GM23338 (cell line): ENCODE results near the gene MEGF9. TPM values are rescaled to one million over a fixed set of nuclear protein-coding genes. Genes with fewer than 3 reads are reported as not detected.

Experiments
- ATAC-seq: fragments of 200-7000 bp; cut with Tn5 transposase; 3 replicates; pipeline ENCODE4 v1.9.1; 2020
- DNase-seq: peaks from one replicate; pipeline ENCODE4 v3.0.0-alpha.2; 2015; ENCODE audit warnings: low spot score
- H2AFZ ChIP-seq: fragments of 200-600 bp; sonication (generic); 2 replicates; pipeline ENCODE4 v1.8.0; 2016; ENCODE audit warnings: antibody characterized with exemption, mild to moderate bottlenecking, moderate library complexity
- H3F3A ChIP-seq: fragments of 200-600 bp; sonication (generic); replicated peaks from 2 replicates; pipeline ENCODE4 v1.8.0; 2017; ENCODE audit warnings: antibody characterized with exemption, mixed run types, low read depth
- H3K27ac ChIP-seq: fragments of 200-600 bp; sonication (generic); 2 replicates; pipeline ENCODE4 v1.6.1; 2016; ENCODE audit warnings: low read depth
- H3K27me3 ChIP-seq: fragments of 200-600 bp; sonication (generic); 2 replicates; pipeline ENCODE4 v1.8.0; 2016; ENCODE audit warnings: mild to moderate bottlenecking, mixed run types, moderate library complexity; ENCODE audit not compliant: insufficient read depth
- H3K36me3 ChIP-seq: fragments of 200-600 bp; sonication (generic); 2 replicates; pipeline ENCODE4 v1.8.0; 2016; ENCODE audit warnings: mild to moderate bottlenecking; ENCODE audit not compliant: insufficient read depth
- H3K4me1 ChIP-seq: fragments of 200-600 bp; sonication (generic); 2 replicates; pipeline ENCODE4 v1.8.0; 2016; ENCODE audit warnings: mild to moderate bottlenecking, moderate library complexity; ENCODE audit not compliant: insufficient read depth
- H3K4me2 ChIP-seq: fragments of 200-600 bp; sonication (generic); 2 replicates; pipeline ENCODE4 v1.7.1; 2017; ENCODE audit warnings: mixed run types
- H3K4me3 ChIP-seq: fragments of 200-600 bp; sonication (generic); 2 replicates; pipeline ENCODE4 v1.6.1; 2016; ENCODE audit warnings: mixed run types
- H3K79me2 ChIP-seq: fragments of 200-600 bp; sonication (generic); replicated peaks from 2 replicates; pipeline ENCODE4 v1.8.0; 2017; ENCODE audit warnings: mild to moderate bottlenecking; ENCODE audit not compliant: insufficient read depth
- H3K9me2 ChIP-seq: fragments of 200-600 bp; sonication (generic); 2 replicates; pipeline ENCODE4 v1.8.0; 2017; ENCODE audit not compliant: insufficient read depth
- H4K20me1 ChIP-seq: fragments of 200-600 bp; sonication (generic); replicated peaks from 2 replicates; pipeline ENCODE4 v1.8.0; 2017; ENCODE audit warnings: mild to moderate bottlenecking; ENCODE audit not compliant: insufficient read depth
- H3K27ac Mint-ChIP-seq: 2 replicates; pipeline ENCODE4 v1.8.0; 2020; ENCODE audit warnings: inconsistent platforms, mild to moderate bottlenecking, moderate library complexity, mixed read lengths
- H3K27me3 Mint-ChIP-seq: 3 replicates; pipeline ENCODE4 v1.8.0; 2022; ENCODE audit warnings: low read depth, mild to moderate bottlenecking, moderate library complexity, mixed read lengths, inconsistent platforms; ENCODE audit not compliant: insufficient read depth, poor library complexity
- H3K36me3 Mint-ChIP-seq: 3 replicates; pipeline ENCODE4 v1.8.0; 2021; ENCODE audit warnings: low read depth, mild to moderate bottlenecking, inconsistent platforms, moderate library complexity, mixed read lengths
- H3K4me1 Mint-ChIP-seq: 3 replicates; pipeline ENCODE4 v1.8.0; 2020; ENCODE audit warnings: mild to moderate bottlenecking, inconsistent platforms, mixed read lengths
- H3K4me3 Mint-ChIP-seq: 3 replicates; pipeline ENCODE4 v1.8.0; 2021; ENCODE audit warnings: moderate library complexity, mild to moderate bottlenecking, inconsistent platforms, mixed read lengths
- H3K9me3 Mint-ChIP-seq: 3 replicates; pipeline ENCODE4 v1.8.0; 2020; ENCODE audit warnings: moderate library complexity, mild to moderate bottlenecking, inconsistent platforms, mixed read lengths
- CREB1 ChIP-seq: fragments of 250-450 bp; sonication (Bioruptor Pico); IDR thresholded peaks from 2 replicates; pipeline ENCODE4 v1.5.0; 2020; ENCODE audit warnings: low read depth, mild to moderate bottlenecking, moderate library complexity
- EZH2 ChIP-seq: fragments of 200-600 bp; sonication (generic); IDR thresholded peaks from one replicate; pipeline ENCODE4 v1.8.0; 2017; ENCODE audit warnings: antibody characterized with exemption, mild to moderate bottlenecking, low read depth; ENCODE audit not compliant: unreplicated experiment
- EZH2phosphoT487 ChIP-seq: fragments of 200-600 bp; sonication (generic); IDR thresholded peaks from one replicate; pipeline ENCODE4 v1.8.1; 2018; ENCODE audit warnings: antibody characterized with exemption; ENCODE audit not compliant: unreplicated experiment
- JUNB ChIP-seq: IDR thresholded peaks from one replicate; pipeline ENCODE4 v1.6.1; 2016; ENCODE audit warnings: antibody characterized with exemption; ENCODE audit not compliant: unreplicated experiment
- NANOG ChIP-seq: IDR thresholded peaks from 2 replicates; pipeline ENCODE4 v1.6.1; 2016; ENCODE audit warnings: antibody characterized with exemption, borderline replicate concordance
- POLR2AphosphoS5 ChIP-seq: IDR thresholded peaks from 2 replicates; pipeline ENCODE4 v1.6.1; 2016; ENCODE audit warnings: antibody characterized with exemption, low read depth
- STAT1 ChIP-seq: IDR thresholded peaks from one replicate; pipeline ENCODE4 v1.6.1; 2016; ENCODE audit warnings: antibody characterized with exemption; ENCODE audit not compliant: unreplicated experiment
- ZNF114 ChIP-seq: fragments of 250-450 bp; sonication (Bioruptor Pico); IDR thresholded peaks from 2 replicates; pipeline ENCODE4 v1.5.0; 2020; ENCODE audit warnings: mild to moderate bottlenecking, moderate library complexity
- ZNF331 ChIP-seq: fragments of 250-450 bp; sonication (Bioruptor Pico); IDR thresholded peaks from 2 replicates; pipeline ENCODE4 v1.5.0; 2020; ENCODE audit warnings: low read depth, mild to moderate bottlenecking, moderate library complexity
- polyA plus RNA-seq: library from polyadenylated mRNA; unstranded; fragments of >200 nt; fragmentation: Nextera tagmentation; extraction: Ambion mirVana; gene quantifications from 2 replicates; pipeline ENCODE4 v1.2.1, GENCODE V29; 2016
- total RNA-seq: library from RNA; depleted of rRNA; stranded (reverse); fragments of >200 nt; shearing (Covaris generic); gene quantifications from 2 replicates; pipeline ENCODE4 v1.2.3, GENCODE V29; 2014
- TF ChIP-seq, protein P1 (sequence below): IDR thresholded peaks from 2 replicates; pipeline ENCODE4 v1.6.1; 2016; ENCODE audit warnings: antibody characterized with exemption
- TF ChIP-seq, protein P2 (sequence below): fragments of 250-450 bp; sonication (Bioruptor Pico); IDR thresholded peaks from 2 replicates; pipeline ENCODE4 v1.5.0; 2020; ENCODE audit warnings: mild to moderate bottlenecking, moderate library complexity
- TF ChIP-seq, protein P3 (sequence below): IDR thresholded peaks from one replicate; pipeline ENCODE4 v1.6.1; 2018; ENCODE audit warnings: antibody characterized with exemption; ENCODE audit not compliant: unreplicated experiment
- TF ChIP-seq, protein P4 (sequence below), 2 experiments: fragments of 200-600 bp in 1 of 2; sonication (generic) in 1 of 2; conservative IDR thresholded peaks; 2 replicates each; pipeline versions ENCODE4 v1.5.1 to v1.6.1; 2016 to 2017; ENCODE audit warnings: antibody characterized with exemption in 2 of 2, low read depth in 2 of 2, mild to moderate bottlenecking in 2 of 2, moderate library complexity in 1 of 2

Gene MEGF9
- total and polyA plus RNA-seq, 2 experiments from 2014 or later: 0.87 to 1.6 TPM

DNA sequence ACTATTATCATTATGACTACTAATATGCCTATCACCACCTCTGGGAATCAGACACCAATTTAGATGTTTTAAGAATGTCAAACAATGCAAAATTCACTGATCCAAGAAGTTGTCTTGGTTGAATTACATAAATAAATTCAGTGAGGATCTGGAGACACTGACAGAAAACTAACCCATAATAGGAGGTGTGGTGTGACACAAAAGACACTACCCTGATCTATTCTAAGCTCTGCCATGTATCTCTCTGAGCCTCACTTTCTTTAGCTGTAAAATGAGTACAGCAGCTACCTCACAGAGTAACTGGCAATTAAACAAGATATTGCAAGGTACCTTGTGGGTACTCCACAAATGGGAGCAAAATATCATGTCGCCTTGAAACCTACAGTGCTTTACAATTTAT, 141.8 kb downstream of the MEGF9 start:
- Mint-ChIP-seq H3K27ac (no peak overlapping the region), H3K9me3 (no peaks in the 10 kb centered on the region), H3K27me3 (no peaks in the 10 kb centered on the region), H3K36me3 (peaks cover 40% of the 10 kb centered on the region), H3K4me3 (no peak overlapping the region), H3K4me1 (no peaks in the 10 kb centered on the region)
- no peak overlapping the region for H3K4me2 ChIP-seq
- no peaks in the 10 kb centered on the region for H3K27me3 ChIP-seq
- H2AFZ ChIP-seq: no peak overlapping the region
- H3K36me3 ChIP-seq: peaks cover 38% of the 10 kb centered on the region; the same call in 1 of the 2 replicates
- TF ChIP-seq, protein P1, sequence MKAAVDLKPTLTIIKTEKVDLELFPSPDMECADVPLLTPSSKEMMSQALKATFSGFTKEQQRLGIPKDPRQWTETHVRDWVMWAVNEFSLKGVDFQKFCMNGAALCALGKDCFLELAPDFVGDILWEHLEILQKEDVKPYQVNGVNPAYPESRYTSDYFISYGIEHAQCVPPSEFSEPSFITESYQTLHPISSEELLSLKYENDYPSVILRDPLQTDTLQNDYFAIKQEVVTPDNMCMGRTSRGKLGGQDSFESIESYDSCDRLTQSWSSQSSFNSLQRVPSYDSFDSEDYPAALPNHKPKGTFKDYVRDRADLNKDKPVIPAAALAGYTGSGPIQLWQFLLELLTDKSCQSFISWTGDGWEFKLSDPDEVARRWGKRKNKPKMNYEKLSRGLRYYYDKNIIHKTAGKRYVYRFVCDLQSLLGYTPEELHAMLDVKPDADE: no peak
- TF ChIP-seq, protein P2, sequence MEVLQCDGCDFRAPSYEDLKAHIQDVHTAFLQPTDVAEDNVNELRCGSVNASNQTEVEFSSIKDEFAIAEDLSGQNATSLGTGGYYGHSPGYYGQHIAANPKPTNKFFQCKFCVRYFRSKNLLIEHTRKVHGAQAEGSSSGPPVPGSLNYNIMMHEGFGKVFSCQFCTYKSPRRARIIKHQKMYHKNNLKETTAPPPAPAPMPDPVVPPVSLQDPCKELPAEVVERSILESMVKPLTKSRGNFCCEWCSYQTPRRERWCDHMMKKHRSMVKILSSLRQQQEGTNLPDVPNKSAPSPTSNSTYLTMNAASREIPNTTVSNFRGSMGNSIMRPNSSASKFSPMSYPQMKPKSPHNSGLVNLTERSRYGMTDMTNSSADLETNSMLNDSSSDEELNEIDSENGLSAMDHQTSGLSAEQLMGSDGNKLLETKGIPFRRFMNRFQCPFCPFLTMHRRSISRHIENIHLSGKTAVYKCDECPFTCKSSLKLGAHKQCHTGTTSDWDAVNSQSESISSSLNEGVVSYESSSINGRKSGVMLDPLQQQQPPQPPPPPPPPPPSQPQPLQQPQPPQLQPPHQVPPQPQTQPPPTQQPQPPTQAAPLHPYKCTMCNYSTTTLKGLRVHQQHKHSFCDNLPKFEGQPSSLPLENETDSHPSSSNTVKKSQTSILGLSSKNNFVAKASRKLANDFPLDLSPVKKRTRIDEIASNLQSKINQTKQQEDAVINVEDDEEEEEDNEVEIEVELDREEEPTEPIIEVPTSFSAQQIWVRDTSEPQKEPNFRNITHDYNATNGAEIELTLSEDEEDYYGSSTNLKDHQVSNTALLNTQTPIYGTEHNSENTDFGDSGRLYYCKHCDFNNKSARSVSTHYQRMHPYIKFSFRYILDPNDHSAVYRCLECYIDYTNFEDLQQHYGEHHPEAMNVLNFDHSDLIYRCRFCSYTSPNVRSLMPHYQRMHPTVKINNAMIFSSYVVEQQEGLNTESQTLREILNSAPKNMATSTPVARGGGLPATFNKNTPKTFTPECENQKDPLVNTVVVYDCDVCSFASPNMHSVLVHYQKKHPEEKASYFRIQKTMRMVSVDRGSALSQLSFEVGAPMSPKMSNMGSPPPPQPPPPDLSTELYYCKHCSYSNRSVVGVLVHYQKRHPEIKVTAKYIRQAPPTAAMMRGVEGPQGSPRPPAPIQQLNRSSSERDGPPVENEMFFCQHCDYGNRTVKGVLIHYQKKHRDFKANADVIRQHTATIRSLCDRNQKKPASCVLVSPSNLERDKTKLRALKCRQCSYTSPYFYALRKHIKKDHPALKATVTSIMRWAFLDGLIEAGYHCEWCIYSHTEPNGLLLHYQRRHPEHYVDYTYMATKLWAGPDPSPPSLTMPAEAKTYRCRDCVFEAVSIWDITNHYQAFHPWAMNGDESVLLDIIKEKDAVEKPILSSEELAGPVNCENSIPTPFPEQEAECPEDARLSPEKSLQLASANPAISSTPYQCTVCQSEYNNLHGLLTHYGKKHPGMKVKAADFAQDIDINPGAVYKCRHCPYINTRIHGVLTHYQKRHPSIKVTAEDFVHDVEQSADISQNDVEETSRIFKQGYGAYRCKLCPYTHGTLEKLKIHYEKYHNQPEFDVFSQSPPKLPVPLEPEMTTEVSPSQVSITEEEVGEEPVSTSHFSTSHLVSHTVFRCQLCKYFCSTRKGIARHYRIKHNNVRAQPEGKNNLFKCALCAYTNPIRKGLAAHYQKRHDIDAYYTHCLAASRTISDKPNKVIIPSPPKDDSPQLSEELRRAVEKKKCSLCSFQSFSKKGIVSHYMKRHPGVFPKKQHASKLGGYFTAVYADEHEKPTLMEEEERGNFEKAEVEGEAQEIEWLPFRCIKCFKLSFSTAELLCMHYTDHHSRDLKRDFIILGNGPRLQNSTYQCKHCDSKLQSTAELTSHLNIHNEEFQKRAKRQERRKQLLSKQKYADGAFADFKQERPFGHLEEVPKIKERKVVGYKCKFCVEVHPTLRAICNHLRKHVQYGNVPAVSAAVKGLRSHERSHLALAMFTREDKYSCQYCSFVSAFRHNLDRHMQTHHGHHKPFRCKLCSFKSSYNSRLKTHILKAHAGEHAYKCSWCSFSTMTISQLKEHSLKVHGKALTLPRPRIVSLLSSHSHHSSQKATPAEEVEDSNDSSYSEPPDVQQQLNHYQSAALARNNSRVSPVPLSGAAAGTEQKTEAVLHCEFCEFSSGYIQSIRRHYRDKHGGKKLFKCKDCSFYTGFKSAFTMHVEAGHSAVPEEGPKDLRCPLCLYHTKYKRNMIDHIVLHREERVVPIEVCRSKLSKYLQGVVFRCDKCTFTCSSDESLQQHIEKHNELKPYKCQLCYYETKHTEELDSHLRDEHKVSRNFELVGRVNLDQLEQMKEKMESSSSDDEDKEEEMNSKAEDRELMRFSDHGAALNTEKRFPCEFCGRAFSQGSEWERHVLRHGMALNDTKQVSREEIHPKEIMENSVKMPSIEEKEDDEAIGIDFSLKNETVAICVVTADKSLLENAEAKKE: no peak
- no peak for TF ChIP-seq STAT1
- TF ChIP-seq POLR2AphosphoS5: no peak
- TF ChIP-seq NANOG: no peak
- TF ChIP-seq JUNB: no peak
- TF ChIP-seq, protein P3, sequence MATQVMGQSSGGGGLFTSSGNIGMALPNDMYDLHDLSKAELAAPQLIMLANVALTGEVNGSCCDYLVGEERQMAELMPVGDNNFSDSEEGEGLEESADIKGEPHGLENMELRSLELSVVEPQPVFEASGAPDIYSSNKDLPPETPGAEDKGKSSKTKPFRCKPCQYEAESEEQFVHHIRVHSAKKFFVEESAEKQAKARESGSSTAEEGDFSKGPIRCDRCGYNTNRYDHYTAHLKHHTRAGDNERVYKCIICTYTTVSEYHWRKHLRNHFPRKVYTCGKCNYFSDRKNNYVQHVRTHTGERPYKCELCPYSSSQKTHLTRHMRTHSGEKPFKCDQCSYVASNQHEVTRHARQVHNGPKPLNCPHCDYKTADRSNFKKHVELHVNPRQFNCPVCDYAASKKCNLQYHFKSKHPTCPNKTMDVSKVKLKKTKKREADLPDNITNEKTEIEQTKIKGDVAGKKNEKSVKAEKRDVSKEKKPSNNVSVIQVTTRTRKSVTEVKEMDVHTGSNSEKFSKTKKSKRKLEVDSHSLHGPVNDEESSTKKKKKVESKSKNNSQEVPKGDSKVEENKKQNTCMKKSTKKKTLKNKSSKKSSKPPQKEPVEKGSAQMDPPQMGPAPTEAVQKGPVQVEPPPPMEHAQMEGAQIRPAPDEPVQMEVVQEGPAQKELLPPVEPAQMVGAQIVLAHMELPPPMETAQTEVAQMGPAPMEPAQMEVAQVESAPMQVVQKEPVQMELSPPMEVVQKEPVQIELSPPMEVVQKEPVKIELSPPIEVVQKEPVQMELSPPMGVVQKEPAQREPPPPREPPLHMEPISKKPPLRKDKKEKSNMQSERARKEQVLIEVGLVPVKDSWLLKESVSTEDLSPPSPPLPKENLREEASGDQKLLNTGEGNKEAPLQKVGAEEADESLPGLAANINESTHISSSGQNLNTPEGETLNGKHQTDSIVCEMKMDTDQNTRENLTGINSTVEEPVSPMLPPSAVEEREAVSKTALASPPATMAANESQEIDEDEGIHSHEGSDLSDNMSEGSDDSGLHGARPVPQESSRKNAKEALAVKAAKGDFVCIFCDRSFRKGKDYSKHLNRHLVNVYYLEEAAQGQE: no peak
- TF ChIP-seq, protein P4, sequence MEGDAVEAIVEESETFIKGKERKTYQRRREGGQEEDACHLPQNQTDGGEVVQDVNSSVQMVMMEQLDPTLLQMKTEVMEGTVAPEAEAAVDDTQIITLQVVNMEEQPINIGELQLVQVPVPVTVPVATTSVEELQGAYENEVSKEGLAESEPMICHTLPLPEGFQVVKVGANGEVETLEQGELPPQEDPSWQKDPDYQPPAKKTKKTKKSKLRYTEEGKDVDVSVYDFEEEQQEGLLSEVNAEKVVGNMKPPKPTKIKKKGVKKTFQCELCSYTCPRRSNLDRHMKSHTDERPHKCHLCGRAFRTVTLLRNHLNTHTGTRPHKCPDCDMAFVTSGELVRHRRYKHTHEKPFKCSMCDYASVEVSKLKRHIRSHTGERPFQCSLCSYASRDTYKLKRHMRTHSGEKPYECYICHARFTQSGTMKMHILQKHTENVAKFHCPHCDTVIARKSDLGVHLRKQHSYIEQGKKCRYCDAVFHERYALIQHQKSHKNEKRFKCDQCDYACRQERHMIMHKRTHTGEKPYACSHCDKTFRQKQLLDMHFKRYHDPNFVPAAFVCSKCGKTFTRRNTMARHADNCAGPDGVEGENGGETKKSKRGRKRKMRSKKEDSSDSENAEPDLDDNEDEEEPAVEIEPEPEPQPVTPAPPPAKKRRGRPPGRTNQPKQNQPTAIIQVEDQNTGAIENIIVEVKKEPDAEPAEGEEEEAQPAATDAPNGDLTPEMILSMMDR (conservative IDR thresholded peaks at IDR 0.05; ENCODE audit: low read depth in 2 of 2): no peak
- TF ChIP-seq EZH2phosphoT487: no peak
- TF ChIP-seq ZNF331 (CRISPR knock-in tag): no peak
- no peak for TF ChIP-seq ZNF114 (CRISPR knock-in tag)
- no peak for TF ChIP-seq EZH2
- TF ChIP-seq CREB1 (CRISPR knock-in tag): no peak
- H4K20me1 ChIP-seq: peaks cover 30% of the 10 kb centered on the region
- H3F3A ChIP-seq: no peaks in the 10 kb centered on the region
- H3K9me2 ChIP-seq: no peaks in the 10 kb centered on the region
- DNase-seq (no peak), ATAC-seq (no peak)
- H3K4me3 ChIP-seq: no peak overlapping the region
- peaks cover 61% of the 10 kb centered on the region for H3K79me2 ChIP-seq
- no peak overlapping the region for H3K27ac ChIP-seq
- H3K4me1 ChIP-seq: no peaks in the 10 kb centered on the region
